NCI-H2196 (cell line): ENCODE results near the gene PCSK5.
A peak's percentile ranks its signal among the peaks of the same experiment; 100 is the strongest.
"Not testable (repeated sequence)": the region's sequence is repeated elsewhere in the genome, so short reads cannot be mapped to it uniquely, and the experiment has no call there.

Experiments
- DNase-seq: peaks from one replicate; lab custom pipeline; 2025; ENCODE audit not compliant: unreplicated experiment; lab: John Stamatoyannopoulos, UW

PCSK5 gene

GRCh38 chr9:75889577-75889976, 896 bp upstream of the PCSK5 start:
- no peak for DNase-seq

GRCh38 chr9:75889977-75890471, 449 bp upstream of the PCSK5 start:
- DNase-seq, result peak; percentile 19

GRCh38 chr9:75891277-75891741, 836 bp downstream of the PCSK5 start:
- DNase-seq, result no peak

- no peak for DNase-seq
Measured at GRCh38 chr9:75891771-75892215, 1.3 kb downstream of the PCSK5 start.

GRCh38 chr9:75892216-75892911, 1.9 kb downstream of the PCSK5 start:
- no peak for DNase-seq

GRCh38 chr9:75893106-75893505, 2.6 kb downstream of the PCSK5 start:
- DNase-seq, result no peak

- DNase-seq, result no peak
Measured at GRCh38 chr9:75894566-75894965, 4.1 kb downstream of the PCSK5 start.

- DNase-seq, result no peak
Measured at GRCh38 chr9:75895112-75895511, 4.6 kb downstream of the PCSK5 start.

- DNase-seq, result no peak
Measured at GRCh38 chr9:75896193-75896592, 5.7 kb downstream of the PCSK5 start.

GRCh38 chr9:75900893-75901524, 10.5 kb downstream of the PCSK5 start:
- not testable (repeated sequence) for DNase-seq

- no peak for DNase-seq
Measured at GRCh38 chr9:75903785-75904360, 13.4 kb downstream of the PCSK5 start.

GRCh38 chr9:75904364-75904763, 13.9 kb downstream of the PCSK5 start:
- no peak for DNase-seq

- no peak for DNase-seq
Measured at GRCh38 chr9:75906531-75906930, 16.1 kb downstream of the PCSK5 start.

- DNase-seq, result no peak
Measured at GRCh38 chr9:75907329-75907728, 16.9 kb downstream of the PCSK5 start.

GRCh38 chr9:75907923-75908322, 17.4 kb downstream of the PCSK5 start:
- no peak for DNase-seq

GRCh38 chr9:75909776-75910175, 19.3 kb downstream of the PCSK5 start:
- DNase-seq, result peak; percentile 27

GRCh38 chr9:75910731-75911130, 20.3 kb downstream of the PCSK5 start:
- no peak for DNase-seq

GRCh38 chr9:75911390-75911789, 20.9 kb downstream of the PCSK5 start:
- DNase-seq, result no peak

GRCh38 chr9:75912951-75913350, 22.5 kb downstream of the PCSK5 start:
- no peak for DNase-seq

- no peak for DNase-seq
Measured at GRCh38 chr9:75914002-75914401, 23.5 kb downstream of the PCSK5 start.

GRCh38 chr9:75914883-75915452, 24.5 kb downstream of the PCSK5 start:
- no peak for DNase-seq

GRCh38 chr9:75918154-75918553, 27.7 kb downstream of the PCSK5 start:
- no peak for DNase-seq
